ENCODE data around the gene CAMTA1.

DNA sequence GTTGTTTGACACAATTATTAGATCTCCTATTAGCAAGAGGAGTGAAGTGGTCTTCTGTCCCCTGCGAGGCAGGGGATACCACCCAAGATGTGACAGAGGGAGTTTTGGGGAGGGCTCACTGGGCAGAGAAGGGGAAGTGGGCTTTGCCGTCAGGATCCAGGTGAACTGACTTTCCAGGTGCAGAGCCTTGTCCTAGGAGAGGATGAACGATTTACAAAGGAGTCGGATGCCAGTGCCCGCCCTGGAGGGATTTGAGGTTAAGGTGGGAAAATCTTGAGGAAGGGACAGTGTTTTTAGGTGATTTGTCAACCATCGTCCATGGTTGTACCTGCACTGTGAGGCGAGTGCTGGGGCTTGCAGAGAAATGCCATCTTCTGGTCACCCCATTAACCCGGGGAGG, 201.0 kb downstream of the CAMTA1 start:
- TF ChIP-seq EZH2phosphoT487 (conservative IDR thresholded peaks at IDR 0.05; ENCODE audit: low read length): no peak
- TF ChIP-seq, protein P1, sequence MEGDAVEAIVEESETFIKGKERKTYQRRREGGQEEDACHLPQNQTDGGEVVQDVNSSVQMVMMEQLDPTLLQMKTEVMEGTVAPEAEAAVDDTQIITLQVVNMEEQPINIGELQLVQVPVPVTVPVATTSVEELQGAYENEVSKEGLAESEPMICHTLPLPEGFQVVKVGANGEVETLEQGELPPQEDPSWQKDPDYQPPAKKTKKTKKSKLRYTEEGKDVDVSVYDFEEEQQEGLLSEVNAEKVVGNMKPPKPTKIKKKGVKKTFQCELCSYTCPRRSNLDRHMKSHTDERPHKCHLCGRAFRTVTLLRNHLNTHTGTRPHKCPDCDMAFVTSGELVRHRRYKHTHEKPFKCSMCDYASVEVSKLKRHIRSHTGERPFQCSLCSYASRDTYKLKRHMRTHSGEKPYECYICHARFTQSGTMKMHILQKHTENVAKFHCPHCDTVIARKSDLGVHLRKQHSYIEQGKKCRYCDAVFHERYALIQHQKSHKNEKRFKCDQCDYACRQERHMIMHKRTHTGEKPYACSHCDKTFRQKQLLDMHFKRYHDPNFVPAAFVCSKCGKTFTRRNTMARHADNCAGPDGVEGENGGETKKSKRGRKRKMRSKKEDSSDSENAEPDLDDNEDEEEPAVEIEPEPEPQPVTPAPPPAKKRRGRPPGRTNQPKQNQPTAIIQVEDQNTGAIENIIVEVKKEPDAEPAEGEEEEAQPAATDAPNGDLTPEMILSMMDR (IDR thresholded peaks at IDR 0.05; ENCODE audit: insufficient read depth, low read length, poor library complexity, severe bottlenecking): no peak

Data from SU-DHL-6 (cell line).